Measurements from ENCODE around the gene RPL21. TPM values are rescaled to one million over a fixed set of nuclear protein-coding genes. Genes with fewer than 3 reads are reported as not detected.
A peak's percentile ranks its signal among the peaks of the same experiment; 100 is the strongest.

RPL21 gene
- total RNA-seq, 1 experiment from 2014 or later: 711 TPM

DNA sequence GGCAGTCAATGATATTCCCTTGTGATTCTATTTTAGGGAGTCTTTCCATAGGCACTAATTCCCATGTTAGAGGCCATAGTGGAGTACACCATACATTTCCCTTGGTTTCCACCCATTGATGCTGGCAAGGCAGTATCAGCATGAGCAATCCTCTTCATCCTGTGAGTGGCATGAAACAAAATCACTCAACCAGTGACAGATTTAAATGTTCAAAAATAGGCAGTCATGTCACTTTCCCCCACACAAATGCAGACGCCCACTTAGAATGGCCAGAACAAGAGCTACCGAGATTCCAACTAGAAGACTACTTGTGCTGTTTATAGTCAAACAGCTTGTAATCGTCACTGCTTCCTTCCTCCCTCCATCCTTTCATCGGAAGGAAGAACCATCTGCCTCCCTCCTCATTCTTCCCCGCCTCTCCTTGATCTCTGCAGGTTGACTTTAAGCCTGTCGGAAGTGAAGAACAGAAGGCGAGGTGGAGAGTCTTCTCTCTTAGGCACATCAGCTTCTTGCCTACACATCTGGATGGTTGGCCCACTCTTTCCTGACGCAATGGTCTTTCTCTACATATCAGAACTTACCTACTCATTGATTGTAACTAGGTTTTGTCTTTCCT, 41.8 kb downstream of the RPL21 start:
- Histone ChIP-seq H3K27ac (no peak overlapping the region), H3K9me2 (ENCODE audit: insufficient read depth) (no peaks in the 10 kb centered on the region), H2AFZ (no peak overlapping the region), H3K9me3 (ENCODE audit: insufficient read depth, low read depth) (no peaks in the 10 kb centered on the region), H3K79me2 (ENCODE audit: low read depth) (no peaks in the 10 kb centered on the region), H4K20me1 (ENCODE audit: insufficient read depth) (no peaks in the 10 kb centered on the region), H3K27me3 (ENCODE audit: insufficient read depth, low read depth) (peaks cover 52% of the 10 kb centered on the region), H3K4me2 (no peak overlapping the region), H3K4me1 (replicated peaks; ENCODE audit: insufficient read depth) (no peaks in the 10 kb centered on the region), H3K4me3 (no peak overlapping the region), H3F3A (ENCODE audit: insufficient read depth, low read depth) (no peaks in the 10 kb centered on the region), H3K36me3 (ENCODE audit: low read depth) (no peaks in the 10 kb centered on the region)
- ChIA-PET CTCF (interaction anchor here (0.6 kb wide), 1 partner anchor 683 kb away, joined by 4 read pairs; no protein-coding TSS in a partner anchor), POLR2A (ENCODE audit: unreplicated experiment) (no interaction called here)
- no TSS peak for BruUV-seq (replicated peaks)
- intact Hi-C loops (cut with micrococcal nuclease; ENCODE audit: unreplicated experiment): no loop called here
- peak in 1 of 2 experiments; percentile 11 for DNase-seq
- no peak for TF ChIP-seq EZH2 (IDR thresholded peaks at IDR 0.05; ENCODE audit: low read depth)
- no peak for TF ChIP-seq CTCF (conservative IDR thresholded peaks at IDR 0.05)

DNA sequence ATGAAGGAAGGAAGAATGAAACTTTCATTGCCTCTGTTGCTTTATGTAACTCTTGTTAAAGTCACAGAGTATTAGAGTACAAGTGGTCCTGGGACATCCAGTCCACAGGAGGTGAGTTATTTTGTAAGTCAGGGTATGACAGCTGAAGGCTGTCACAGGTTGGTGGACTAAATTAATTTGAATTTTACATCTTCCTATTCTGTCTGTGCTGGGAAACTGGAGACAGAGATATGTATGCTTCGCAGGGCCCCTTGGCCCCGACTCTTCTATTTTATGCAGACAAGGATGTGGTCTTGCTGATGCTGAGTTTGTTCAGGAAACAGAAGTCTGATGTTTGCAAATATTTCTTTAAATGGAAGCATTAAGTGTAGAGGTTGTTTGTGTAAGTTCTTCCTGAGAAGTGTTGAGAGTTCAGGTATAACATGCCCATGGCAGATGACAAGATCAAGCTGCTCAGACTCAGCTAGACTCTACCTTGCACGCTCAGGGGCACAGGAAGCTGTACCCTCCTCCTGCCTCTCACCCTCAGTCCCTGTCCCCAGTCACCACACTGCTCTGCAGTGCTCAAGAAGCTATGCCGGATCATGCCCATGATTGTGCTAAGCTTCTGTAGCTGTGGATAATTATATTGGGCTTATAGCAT, 42.6 kb downstream of the RPL21 start:
- Histone ChIP-seq H3F3A (ENCODE audit: insufficient read depth, low read depth) (no peaks in the 10 kb centered on the region), H3K9me3 (ENCODE audit: insufficient read depth, low read depth) (no peaks in the 10 kb centered on the region), H3K4me2 (no peak overlapping the region), H3K4me1 (replicated peaks; ENCODE audit: insufficient read depth) (no peaks in the 10 kb centered on the region), H3K79me2 (ENCODE audit: low read depth) (no peaks in the 10 kb centered on the region), H4K20me1 (ENCODE audit: insufficient read depth) (no peaks in the 10 kb centered on the region), H2AFZ (no peak overlapping the region), H3K36me3 (ENCODE audit: low read depth) (no peaks in the 10 kb centered on the region), H3K27ac (no peak overlapping the region), H3K4me3 (no peak overlapping the region), H3K9me2 (ENCODE audit: insufficient read depth) (no peaks in the 10 kb centered on the region), H3K27me3 (ENCODE audit: insufficient read depth, low read depth) (peaks cover 60% of the 10 kb centered on the region)
- no TSS peak for BruUV-seq (replicated peaks)
- DNase-seq: no peak
- intact Hi-C loops (cut with micrococcal nuclease; ENCODE audit: unreplicated experiment): no loop called here
- CTCF ChIA-PET: no interaction called here
- POLR2A ChIA-PET (ENCODE audit: unreplicated experiment): no interaction called here
- TF ChIP-seq EZH2 (IDR thresholded peaks at IDR 0.05; ENCODE audit: low read depth) (no peak), CTCF (conservative IDR thresholded peaks at IDR 0.05) (no peak)

- Histone ChIP-seq H3K9me3 (ENCODE audit: insufficient read depth, low read depth) (no peaks in the 10 kb centered on the region), H3F3A (ENCODE audit: insufficient read depth, low read depth) (no peaks in the 10 kb centered on the region), H3K27ac (no peak overlapping the region), H3K9me2 (ENCODE audit: insufficient read depth) (no peaks in the 10 kb centered on the region), H2AFZ (no peak overlapping the region), H3K4me1 (replicated peaks; ENCODE audit: insufficient read depth) (no peaks in the 10 kb centered on the region), H3K4me2 (no peak overlapping the region), H4K20me1 (ENCODE audit: insufficient read depth) (no peaks in the 10 kb centered on the region), H3K27me3 (ENCODE audit: insufficient read depth, low read depth) (peaks cover 61% of the 10 kb centered on the region), H3K4me3 (no peak overlapping the region), H3K36me3 (ENCODE audit: low read depth) (no peaks in the 10 kb centered on the region), H3K79me2 (ENCODE audit: low read depth) (no peaks in the 10 kb centered on the region)
- no peak for DNase-seq
- BruUV-seq (replicated peaks): no TSS peak
- TF ChIP-seq CTCF (conservative IDR thresholded peaks at IDR 0.05) (no peak), EZH2 (IDR thresholded peaks at IDR 0.05; ENCODE audit: low read depth) (no peak)
- intact Hi-C loops (cut with micrococcal nuclease; ENCODE audit: unreplicated experiment): no loop called here
- ChIA-PET CTCF (interaction anchor here (0.6 kb wide), 1 partner anchor 46 kb away, joined by 3 read pairs; no protein-coding TSS in a partner anchor), POLR2A (ENCODE audit: unreplicated experiment) (no interaction called here)
These were observed 43.7 kb downstream of the RPL21 start for GRCh38 chr13:27295096-27295495.
